ENCODE data around the gene NEK2. TPM values are rescaled to one million over a fixed set of nuclear protein-coding genes. Genes with fewer than 3 reads are reported as not detected.
A peak's percentile ranks its signal among the peaks of the same experiment; 100 is the strongest.
"Not testable (repeated sequence)": the region's sequence is repeated elsewhere in the genome, so short reads cannot be mapped to it uniquely, and the experiment has no call there.

The NEK2 gene
- total and polyA plus RNA-seq, 8 donors, result 1.5 to 6.1 (median 4.6) TPM; not detected in 3

- no peak for DNase-seq
- peaks cover 0 to 11% (median 8%) of the 10 kb centered on the region in 4 donors for H3K4me1 ChIP-seq
- 58 to 80% (median 72%) methylated on average over 12 to 16 of the region's 16 CpGs for WGBS, 5 donors
- peak overlapping the region in 1 of 4 donors; percentile 35 for H3K4me3 ChIP-seq
- H3K27ac ChIP-seq, result no peak overlapping the region
- H3K36me3 ChIP-seq, result no peaks in the 10 kb centered on the region
- no peak for TF ChIP-seq EP300 (IDR thresholded peaks at IDR 0.05)
- TF ChIP-seq POLR2AphosphoS5 (IDR thresholded peaks at IDR 0.05), result no peak
- TF ChIP-seq CTCF (IDR thresholded peaks at IDR 0.05), result no peak
- TF ChIP-seq POLR2A (IDR thresholded peaks at IDR 0.05), result no peak
- H3K27me3 ChIP-seq, result peaks cover 0 to 3% (median 0%) of the 10 kb centered on the region in 3 donors
- intact Hi-C loops (cut with DNase I; ENCODE audit: low total_unique reads), result no loop called here
- peaks cover 0 to 3% (median 0%) of the 10 kb centered on the region in 4 donors for H3K9me3 ChIP-seq
Observed at GRCh38 chr1:211699059-211699458, 23.6 kb upstream of the NEK2 start.

GRCh38 chr1:211698161-211699026, 23.0 kb upstream of the NEK2 start:
- peak overlapping the region; percentile 17 to 35 (median 21) for H3K4me3 ChIP-seq
- intact Hi-C loops (cut with DNase I; ENCODE audit: low total_unique reads), result no loop called here
- peaks cover 0 to 11% (median 8%) of the 10 kb centered on the region in 4 donors for H3K4me1 ChIP-seq
- no peaks in the 10 kb centered on the region for H3K36me3 ChIP-seq
- 17 to 24% (median 20%) methylated on average over 17 to 29 of the region's 29 CpGs for WGBS, 5 donors
- peak; percentile 90 to 91 for DNase-seq
- no peak overlapping the region for H3K27ac ChIP-seq
- H3K27me3 ChIP-seq, result peaks cover 0 to 3% (median 0%) of the 10 kb centered on the region in 3 donors
- H3K9me3 ChIP-seq, result peaks cover 0 to 5% (median 0%) of the 10 kb centered on the region in 4 donors
- TF ChIP-seq CTCF (IDR thresholded peaks at IDR 0.05), result peak in 5 of 7 experiments; percentile 85 to 94 (median 88)
- no peak for TF ChIP-seq POLR2A (IDR thresholded peaks at IDR 0.05)

- no peak for TF ChIP-seq POLR2AphosphoS5 (IDR thresholded peaks at IDR 0.05)
- TF ChIP-seq EP300 (IDR thresholded peaks at IDR 0.05), result no peak
- TF ChIP-seq CTCF (IDR thresholded peaks at IDR 0.05), result no peak
- no peak for TF ChIP-seq POLR2A (IDR thresholded peaks at IDR 0.05)
- Histone ChIP-seq H3K36me3 (no peaks in the 10 kb centered on the region), H3K27me3 (peaks cover 0 to 3% (median 0%) of the 10 kb centered on the region in 3 donors), H3K4me3 (no peak overlapping the region), H3K9me3 (peaks cover 0 to 5% (median 0%) of the 10 kb centered on the region in 4 donors), H3K4me1 (peaks cover 0 to 11% (median 8%) of the 10 kb centered on the region in 4 donors), H3K27ac (no peak overlapping the region)
- intact Hi-C loops (cut with DNase I; ENCODE audit: low total_unique reads), result no loop called here
- DNase-seq, result peak in 1 of 2 donors; percentile 47
- 40 to 90% (median 75%) methylated on average over 1 of the region's 1 CpG for WGBS, 5 donors
Observed at GRCh38 chr1:211697356-211697755, 21.9 kb upstream of the NEK2 start.

- intact Hi-C loops (cut with DNase I; ENCODE audit: low total_unique reads), result no loop called here
- no peaks in the 10 kb centered on the region for H3K36me3 ChIP-seq
- H3K4me3 ChIP-seq, result no peak overlapping the region
- H3K27ac ChIP-seq, result no peak overlapping the region
- peak in 1 of 2 donors; percentile 35 for DNase-seq
- 55 to 66% (median 60%) methylated on average over 10 of the region's 10 CpGs for WGBS, 5 donors
- H3K4me1 ChIP-seq, result peaks cover 0 to 11% (median 8%) of the 10 kb centered on the region in 4 donors
- TF ChIP-seq POLR2A (IDR thresholded peaks at IDR 0.05) (no peak), CTCF (IDR thresholded peaks at IDR 0.05) (no peak), POLR2AphosphoS5 (IDR thresholded peaks at IDR 0.05) (no peak)
- peaks cover 0 to 5% (median 0%) of the 10 kb centered on the region in 4 donors for H3K9me3 ChIP-seq
- peaks cover 0 to 3% (median 0%) of the 10 kb centered on the region in 3 donors for H3K27me3 ChIP-seq
Observed at GRCh38 chr1:211695135-211695816, 19.9 kb upstream of the NEK2 start.

- DNase-seq; H3K27ac ChIP-seq; H3K4me3 ChIP-seq; H3K4me1 ChIP-seq; H3K9me3 ChIP-seq; H3K27me3 ChIP-seq; H3K36me3 ChIP-seq; intact Hi-C loops (cut with DNase I; ENCODE audit: low total_unique reads): not testable (repeated sequence)
- WGBS, 5 donors, result 84 to 95% (median 91%) methylated on average over 5 of the region's 5 CpGs
Observed at GRCh38 chr1:211693911-211694310, 18.5 kb upstream of the NEK2 start.
